ENCODE results near the gene ZNF511. TPM values are rescaled to one million over a fixed set of nuclear protein-coding genes. Genes with fewer than 3 reads are reported as not detected.

Gene ZNF511
- total and polyA plus RNA-seq, 2 experiments from 2014 or later, result 53.7 to 150 TPM

GRCh38 chr10:133282846-133283390 is 25.8 kb upstream of the ZNF511 start:
- peaks cover 23% of the 10 kb centered on the region for H3K36me3 ChIP-seq
- peaks cover 10% of the 10 kb centered on the region for H3K4me1 ChIP-seq (ENCODE audit: low read depth)
- TF ChIP-seq CTCF (IDR thresholded peaks at IDR 0.05; ENCODE audit: low read depth, low read length), result no peak
- H3K27ac ChIP-seq, result no peak overlapping the region
- no peak overlapping the region for H3K4me3 ChIP-seq
- H3K9me3 ChIP-seq (ENCODE audit: low read depth), result no peaks in the 10 kb centered on the region
- no peak for DNase-seq (ENCODE audit: low read depth in 1 of 2, low spot score in 1 of 2)
- H3K27me3 ChIP-seq, result no peaks in the 10 kb centered on the region

- Histone ChIP-seq H3K36me3 (peaks cover 31% of the 10 kb centered on the region), H3K4me3 (no peak overlapping the region), H3K4me1 (ENCODE audit: low read depth) (peaks cover under 1% of the 10 kb centered on the region), H3K27me3 (no peaks in the 10 kb centered on the region), H3K27ac (no peak overlapping the region), H3K9me3 (ENCODE audit: low read depth) (no peaks in the 10 kb centered on the region)
- no peak for DNase-seq (ENCODE audit: low read depth in 1 of 2, low spot score in 1 of 2)
- no peak for TF ChIP-seq CTCF (IDR thresholded peaks at IDR 0.05; ENCODE audit: low read depth, low read length)
Observed at GRCh38 chr10:133283931-133284330, 24.8 kb upstream of the ZNF511 start.

- no peak overlapping the region for H3K27ac ChIP-seq
- no peak for DNase-seq (ENCODE audit: low read depth in 1 of 2, low spot score in 1 of 2)
- no peaks in the 10 kb centered on the region for H3K9me3 ChIP-seq (ENCODE audit: low read depth)
- no peak for TF ChIP-seq CTCF (IDR thresholded peaks at IDR 0.05; ENCODE audit: low read depth, low read length)
- H3K4me1 ChIP-seq (ENCODE audit: low read depth), result no peaks in the 10 kb centered on the region
- peaks cover 32% of the 10 kb centered on the region for H3K36me3 ChIP-seq
- H3K4me3 ChIP-seq, result no peak overlapping the region
- no peaks in the 10 kb centered on the region for H3K27me3 ChIP-seq
Observed at GRCh38 chr10:133285217-133285616, 23.5 kb upstream of the ZNF511 start.

GRCh38 chr10:133286366-133286765 is 22.3 kb upstream of the ZNF511 start:
- Histone ChIP-seq H3K36me3 (peaks cover 38% of the 10 kb centered on the region), H3K27me3 (no peaks in the 10 kb centered on the region), H3K9me3 (ENCODE audit: low read depth) (no peaks in the 10 kb centered on the region), H3K4me3 (no peak overlapping the region), H3K4me1 (ENCODE audit: low read depth) (no peaks in the 10 kb centered on the region), H3K27ac (no peak overlapping the region)
- no peak for TF ChIP-seq CTCF (IDR thresholded peaks at IDR 0.05; ENCODE audit: low read depth, low read length)
- no peak for DNase-seq (ENCODE audit: low read depth in 1 of 2, low spot score in 1 of 2)

GRCh38 chr10:133287832-133288500 is 20.7 kb upstream of the ZNF511 start:
- Histone ChIP-seq H3K36me3 (peaks cover 36% of the 10 kb centered on the region), H3K27me3 (no peaks in the 10 kb centered on the region), H3K27ac (no peak overlapping the region), H3K4me1 (ENCODE audit: low read depth) (no peaks in the 10 kb centered on the region), H3K4me3 (no peak overlapping the region), H3K9me3 (ENCODE audit: low read depth) (no peaks in the 10 kb centered on the region)
- DNase-seq (ENCODE audit: low read depth in 1 of 2, low spot score in 1 of 2), result no peak
- no peak for TF ChIP-seq CTCF (IDR thresholded peaks at IDR 0.05; ENCODE audit: low read depth, low read length)

Data from cardiac muscle cell (in vitro differentiated cells and primary cell).